Measurements from ENCODE around the gene SEMA4G. TPM values are rescaled to one million over a fixed set of nuclear protein-coding genes. Genes with fewer than 3 reads are reported as not detected.

SEMA4G gene
- total RNA-seq, 1 donor from 2014 or later: 7.0 TPM

- no peak for DNase-seq (ENCODE audit: low read depth, low spot score)
- H3K27me3 Mint-ChIP-seq (ENCODE audit: low read depth): no peaks in the 10 kb centered on the region
- H3K4me1 Mint-ChIP-seq: no peaks in the 10 kb centered on the region
- H3K27ac Mint-ChIP-seq (ENCODE audit: unreplicated experiment): no peak overlapping the region
- H3K9me3 Mint-ChIP-seq: no peaks in the 10 kb centered on the region
- H3K36me3 Mint-ChIP-seq (ENCODE audit: low read depth): peaks cover 6% of the 10 kb centered on the region
- no peak overlapping the region for H3K4me3 Mint-ChIP-seq
- TF ChIP-seq CTCF (conservative IDR thresholded peaks at IDR 0.05): no peak
Measured at GRCh38 chr10:100948916-100949315, 20.4 kb upstream of the SEMA4G start.

- Mint-ChIP-seq H3K27me3 (ENCODE audit: low read depth) (no peaks in the 10 kb centered on the region), H3K4me1 (peaks cover 3% of the 10 kb centered on the region), H3K27ac (ENCODE audit: unreplicated experiment) (no peak overlapping the region), H3K4me3 (no peak overlapping the region), H3K36me3 (ENCODE audit: low read depth) (peaks cover 7% of the 10 kb centered on the region), H3K9me3 (no peaks in the 10 kb centered on the region)
- DNase-seq (ENCODE audit: low read depth, low spot score): no peak
- TF ChIP-seq CTCF (conservative IDR thresholded peaks at IDR 0.05): no peak
Measured at GRCh38 chr10:100960251-100960650, 9.1 kb upstream of the SEMA4G start.

GRCh38 chr10:100962351-100963080 is 6.8 kb upstream of the SEMA4G start:
- H3K9me3 Mint-ChIP-seq: no peaks in the 10 kb centered on the region
- H3K27me3 Mint-ChIP-seq (ENCODE audit: low read depth): no peaks in the 10 kb centered on the region
- no peak for TF ChIP-seq CTCF (conservative IDR thresholded peaks at IDR 0.05)
- H3K36me3 Mint-ChIP-seq (ENCODE audit: low read depth): peaks cover 4% of the 10 kb centered on the region
- H3K27ac Mint-ChIP-seq (ENCODE audit: unreplicated experiment): no peak overlapping the region
- peaks cover 11% of the 10 kb centered on the region for H3K4me1 Mint-ChIP-seq
- no peak overlapping the region for H3K4me3 Mint-ChIP-seq
- DNase-seq (ENCODE audit: low read depth, low spot score): no peak

- H3K9me3 Mint-ChIP-seq: no peaks in the 10 kb centered on the region
- peaks cover 4% of the 10 kb centered on the region for H3K36me3 Mint-ChIP-seq (ENCODE audit: low read depth)
- no peak for TF ChIP-seq CTCF (conservative IDR thresholded peaks at IDR 0.05)
- no peak overlapping the region for H3K4me3 Mint-ChIP-seq
- no peak overlapping the region for H3K27ac Mint-ChIP-seq (ENCODE audit: unreplicated experiment)
- H3K27me3 Mint-ChIP-seq (ENCODE audit: low read depth): no peaks in the 10 kb centered on the region
- H3K4me1 Mint-ChIP-seq: peaks cover 18% of the 10 kb centered on the region
- no peak for DNase-seq (ENCODE audit: low read depth, low spot score)
Measured at GRCh38 chr10:100963826-100964225, 5.5 kb upstream of the SEMA4G start.

GRCh38 chr10:100965820-100966219 is 3.5 kb upstream of the SEMA4G start:
- peaks cover 29% of the 10 kb centered on the region for H3K4me1 Mint-ChIP-seq
- H3K4me3 Mint-ChIP-seq: no peak overlapping the region
- TF ChIP-seq CTCF (conservative IDR thresholded peaks at IDR 0.05): no peak
- no peak for DNase-seq (ENCODE audit: low read depth, low spot score)
- no peak overlapping the region for H3K27ac Mint-ChIP-seq (ENCODE audit: unreplicated experiment)
- H3K36me3 Mint-ChIP-seq (ENCODE audit: low read depth): no peaks in the 10 kb centered on the region
- no peaks in the 10 kb centered on the region for H3K9me3 Mint-ChIP-seq
- H3K27me3 Mint-ChIP-seq (ENCODE audit: low read depth): peaks cover 6% of the 10 kb centered on the region
